Fibroblast of lung (primary cell): ENCODE results near the gene MITF. TPM values are rescaled to one million over a fixed set of nuclear protein-coding genes. Genes with fewer than 3 reads are reported as not detected.
A peak's percentile ranks its signal among the peaks of the same experiment; 100 is the strongest.

Experiments used
- DNase-seq, 2 donors: peaks; one replicate each; pipeline versions ENCODE4 v3.0.0 to v3.0.0-alpha.2; 2010; ENCODE audit warnings: low read depth in 2 of 2
- H2AFZ ChIP-seq: 2 replicates; pipeline ENCODE4 v1.5.1; 2012; ENCODE audit warnings: low read length, control low read depth, inconsistent platforms
- H3K27ac ChIP-seq: 2 replicates; pipeline ENCODE4 v1.5.1; 2011; ENCODE audit warnings: low read length, control low read depth; ENCODE audit not compliant: insufficient read depth
- H3K27me3 ChIP-seq: 2 replicates; pipeline ENCODE4 v1.5.1; 2011; ENCODE audit warnings: mild to moderate bottlenecking, low read length; ENCODE audit not compliant: control insufficient read depth, insufficient read depth
- H3K36me3 ChIP-seq: 2 replicates; pipeline ENCODE4 v1.5.1; 2011; ENCODE audit warnings: low read length; ENCODE audit not compliant: control insufficient read depth, insufficient read depth
- H3K4me1 ChIP-seq: 2 replicates; pipeline ENCODE4 v1.5.1; 2011; ENCODE audit warnings: low read length; ENCODE audit not compliant: control insufficient read depth, insufficient read depth; ENCODE audit errors: extremely low read depth
- H3K4me2 ChIP-seq: 2 replicates; pipeline ENCODE4 v1.5.1; 2011; ENCODE audit warnings: low read length, control low read depth; ENCODE audit not compliant: insufficient read depth; ENCODE audit errors: extremely low read depth
- H3K4me3 ChIP-seq, 4 experiments: fragments of 200-600 bp in 1 of 4; sonication (generic) in 1 of 4; replicated peaks in 1 of 4; 2 replicates each; pipeline ENCODE4 v1.5.1; 2011 to 2016; ENCODE audit warnings: low read length in 4 of 4, low read depth in 3 of 4, mild to moderate bottlenecking in 3 of 4, control low read depth in 2 of 4, inconsistent platforms in 1 of 4, mixed read lengths in 1 of 4; ENCODE audit not compliant: insufficient read depth in 1 of 4; ENCODE audit errors: control extremely low read depth in 1 of 4
- H3K79me2 ChIP-seq: 2 replicates; pipeline ENCODE4 v1.5.1; 2012; ENCODE audit warnings: mild to moderate bottlenecking, low read length, inconsistent platforms; ENCODE audit not compliant: control insufficient read depth, insufficient read depth
- H3K9ac ChIP-seq: 2 replicates; pipeline ENCODE4 v1.5.1; 2011; ENCODE audit warnings: mild to moderate bottlenecking, low read length, control low read depth; ENCODE audit not compliant: insufficient read depth
- H3K9me3 ChIP-seq: 2 replicates; pipeline ENCODE4 v1.5.1; 2012; ENCODE audit warnings: low read depth, low read length; ENCODE audit not compliant: control insufficient read depth, insufficient read depth
- H4K20me1 ChIP-seq: 2 replicates; pipeline ENCODE4 v1.5.1; 2011; ENCODE audit warnings: low read length; ENCODE audit not compliant: control insufficient read depth, insufficient read depth; ENCODE audit errors: extremely low read depth
- CTCF ChIP-seq, 2 donors: IDR thresholded peaks in 1 of 2; conservative IDR thresholded peaks in 1 of 2; 1 replicate in 1 of 2; 2 replicates in 1 of 2; pipeline ENCODE4 v1.5.1; 2011 to 2012; ENCODE audit warnings: low read length in 2 of 2, control low read depth in 1 of 2, inconsistent platforms in 1 of 2, low read depth in 1 of 2, mild to moderate bottlenecking in 1 of 2
- EZH2 ChIP-seq: IDR thresholded peaks from 2 replicates; pipeline ENCODE4 v1.5.1; 2012; ENCODE audit warnings: low read length, control low read depth, mild to moderate bottlenecking; ENCODE audit errors: missing control alignments
- polyA plus RNA-seq, 2 donors: library from polyadenylated mRNA; depleted of rRNA in 1 of 2; stranded (reverse) in 1 of 2; unstranded in 1 of 2; fragments of >200 nt; gene quantifications; 2 replicates each; pipeline ENCODE4 v1.2.1, GENCODE V29; 2011 to 2012; ENCODE audit warnings: missing spikeins in 1 of 2
- total RNA-seq: library from RNA; depleted of rRNA; stranded (reverse); fragments of >200 nt; gene quantifications from 2 replicates; pipeline ENCODE4 v1.2.1, GENCODE V29; 2014

Gene MITF
- total and polyA plus RNA-seq, 2 donors (not counting 1 experiment from before 2014, with no cell fraction given) = 31.6 to 34.3 TPM

GRCh38 chr3:69743975-69744906 is 5.0 kb downstream of the MITF start:
- Histone ChIP-seq H3K9me3 (no peaks in the 10 kb centered on the region), H3K9ac (no peak overlapping the region), H3K36me3 (no peaks in the 10 kb centered on the region), H3K4me3 (no peak overlapping the region), H3K27me3 (no peaks in the 10 kb centered on the region), H3K4me2 (no peak overlapping the region), H4K20me1 (no peaks in the 10 kb centered on the region), H3K27ac (no peak overlapping the region), H3K79me2 (peaks cover 10% of the 10 kb centered on the region), H2AFZ (no peak overlapping the region), H3K4me1 (peaks cover 27% of the 10 kb centered on the region)
- no peak for DNase-seq
- no peak for TF ChIP-seq CTCF (conservative IDR thresholded peaks at IDR 0.05 in 1 of 2, IDR thresholded peaks at IDR 0.05 in 1 of 2; ENCODE audit: low read depth in 1 of 2, low read length in 2 of 2)
- TF ChIP-seq EZH2 = no peak

- Histone ChIP-seq H3K27ac (no peak overlapping the region), H3K9ac (no peak overlapping the region), H2AFZ (no peak overlapping the region), H3K79me2 (peaks cover 10% of the 10 kb centered on the region), H3K4me3 (no peak overlapping the region), H4K20me1 (no peaks in the 10 kb centered on the region), H3K4me2 (peak overlapping the region; percentile 19), H3K36me3 (no peaks in the 10 kb centered on the region), H3K4me1 (peaks cover 29% of the 10 kb centered on the region), H3K9me3 (no peaks in the 10 kb centered on the region), H3K27me3 (no peaks in the 10 kb centered on the region)
- no peak for DNase-seq
- TF ChIP-seq CTCF (conservative IDR thresholded peaks at IDR 0.05 in 1 of 2, IDR thresholded peaks at IDR 0.05 in 1 of 2; ENCODE audit: low read depth in 1 of 2, low read length in 2 of 2) = no peak
- no peak for TF ChIP-seq EZH2
Observed at GRCh38 chr3:69745505-69745904, 6.2 kb downstream of the MITF start.

GRCh38 chr3:69746119-69746518 is 6.9 kb downstream of the MITF start:
- peak in 1 of 2 donors; percentile 87 for DNase-seq
- Histone ChIP-seq H3K79me2 (peaks cover 7% of the 10 kb centered on the region), H3K4me2 (peak overlapping the region; percentile 62)

More at GRCh38 chr3:69746119-69746518, 6.9 kb downstream of the MITF start:
- H3K9ac ChIP-seq = no peak overlapping the region
- H3K36me3 ChIP-seq = no peaks in the 10 kb centered on the region
- H2AFZ ChIP-seq = no peak overlapping the region
- TF ChIP-seq CTCF (conservative IDR thresholded peaks at IDR 0.05 in 1 of 2, IDR thresholded peaks at IDR 0.05 in 1 of 2; ENCODE audit: low read depth in 1 of 2, low read length in 2 of 2) (no peak), EZH2 (no peak)
- H4K20me1 ChIP-seq = no peaks in the 10 kb centered on the region
- no peak overlapping the region for H3K27ac ChIP-seq
- H3K27me3 ChIP-seq = no peaks in the 10 kb centered on the region
- no peak overlapping the region for H3K4me3 ChIP-seq
- peaks cover 29% of the 10 kb centered on the region for H3K4me1 ChIP-seq
- no peaks in the 10 kb centered on the region for H3K9me3 ChIP-seq
